H1 (cell line): ENCODE measurements around the gene SERPINA6. TPM values are rescaled to one million over a fixed set of nuclear protein-coding genes. Genes with fewer than 3 reads are reported as not detected.

ENCODE experiments used
- CBX8 ChIP-seq: fragments of 300-800, 300-1000 bp; sonication (generic); IDR thresholded peaks from 2 replicates; pipeline ENCODE4 v1.7.1; 2016; ENCODE audit warnings: low read depth, low read length, borderline replicate concordance
- CHD2 ChIP-seq: IDR thresholded peaks from 2 replicates; pipeline ENCODE4 v1.6.1; 2012; ENCODE audit warnings: low read length, improper control_type of control experiment
- CTBP2 ChIP-seq: IDR thresholded peaks from 2 replicates; pipeline ENCODE4 v1.7.0; 2011; ENCODE audit warnings: borderline replicate concordance, mild to moderate bottlenecking, moderate library complexity, mixed read lengths, low read length; ENCODE audit not compliant: insufficient read depth, insufficient read length
- JUND ChIP-seq: IDR thresholded peaks from 2 replicates; pipeline ENCODE4 v1.6.1; 2011; ENCODE audit warnings: mild to moderate bottlenecking, improper control_type of control experiment, low read length
- MAFK ChIP-seq: IDR thresholded peaks from 2 replicates; pipeline ENCODE4 v1.6.1; 2012; ENCODE audit warnings: low read depth, mild to moderate bottlenecking, improper control_type of control experiment, low read length
- SP2 ChIP-seq: IDR thresholded peaks from 2 replicates; pipeline ENCODE4 v1.6.1; 2012; ENCODE audit warnings: mild to moderate bottlenecking, low read length, inconsistent platforms
- SUZ12 ChIP-seq: fragments of 200-600 bp; sonication (generic); IDR thresholded peaks from 2 replicates; pipeline ENCODE4 v1.6.1; 2012; ENCODE audit warnings: mild to moderate bottlenecking, inconsistent platforms, low read length, moderate library complexity, mixed read lengths
- polyA plus RNA-seq, 7 experiments: library from polyadenylated mRNA; depleted of rRNA in 3 of 7; stranded (reverse) in 5 of 7; unstranded in 2 of 7; fragments of >200 nt in 5 of 7; fragments of 200-250 nt in 2 of 7; gene quantifications; 1 replicate in 5 of 7; 2 replicates in 1 of 7; 4 replicates in 1 of 7; pipeline versions ENCODE4 v1.2.1 to v1.2.3, GENCODE V29; 2011 to 2013; ENCODE audit warnings: missing spikeins in 2 of 7, mixed read lengths in 2 of 7
- total RNA-seq: library from RNA; stranded (reverse); fragmentation: NEBNext Ultra II Directional; extraction: Animal tissue kit (Norgen Biotek cat#: 25700); gene quantifications from 2 replicates; pipeline ENCODE4 v1.2.1, GENCODE V29; 2021
- TF ChIP-seq, protein P1 (sequence below): fragments of 300-600 bp; sonication (generic); IDR thresholded peaks from 2 replicates; pipeline ENCODE4 v1.7.1; 2012; ENCODE audit warnings: low read length, moderate library complexity, mild to moderate bottlenecking, inconsistent platforms; ENCODE audit not compliant: insufficient replicate concordance
- TF ChIP-seq, protein P2 (sequence below): IDR thresholded peaks from 2 replicates; pipeline ENCODE4 v1.6.1; 2011; ENCODE audit warnings: low read length, improper control_type of control experiment

The SERPINA6 gene
- total and polyA plus RNA-seq, 2 of the 8 experiments (the other 6 are each of a cell fraction or from before 2014, with no cell fraction given), result not detected

DNA sequence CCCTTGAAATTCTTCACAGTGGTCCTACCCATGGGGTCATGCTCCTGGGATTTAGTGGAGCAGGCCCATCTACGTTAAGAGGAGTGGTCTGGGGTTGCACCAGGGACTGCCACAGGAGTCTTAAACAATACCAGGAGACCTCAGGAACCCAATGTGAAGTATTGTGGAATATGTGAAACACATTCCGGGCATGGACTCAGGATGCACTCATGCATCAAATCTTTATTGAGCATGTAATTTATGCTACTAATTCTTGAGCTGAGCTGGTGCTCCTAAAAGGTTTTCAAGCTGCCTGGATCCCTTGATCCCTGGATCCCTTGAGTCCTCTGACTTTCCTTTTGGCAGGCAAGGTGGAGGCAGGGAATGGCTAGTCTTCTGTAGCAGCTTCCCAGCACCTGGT lies 38.9 kb downstream of the SERPINA6 start (continued):
- TF ChIP-seq, protein P1, sequence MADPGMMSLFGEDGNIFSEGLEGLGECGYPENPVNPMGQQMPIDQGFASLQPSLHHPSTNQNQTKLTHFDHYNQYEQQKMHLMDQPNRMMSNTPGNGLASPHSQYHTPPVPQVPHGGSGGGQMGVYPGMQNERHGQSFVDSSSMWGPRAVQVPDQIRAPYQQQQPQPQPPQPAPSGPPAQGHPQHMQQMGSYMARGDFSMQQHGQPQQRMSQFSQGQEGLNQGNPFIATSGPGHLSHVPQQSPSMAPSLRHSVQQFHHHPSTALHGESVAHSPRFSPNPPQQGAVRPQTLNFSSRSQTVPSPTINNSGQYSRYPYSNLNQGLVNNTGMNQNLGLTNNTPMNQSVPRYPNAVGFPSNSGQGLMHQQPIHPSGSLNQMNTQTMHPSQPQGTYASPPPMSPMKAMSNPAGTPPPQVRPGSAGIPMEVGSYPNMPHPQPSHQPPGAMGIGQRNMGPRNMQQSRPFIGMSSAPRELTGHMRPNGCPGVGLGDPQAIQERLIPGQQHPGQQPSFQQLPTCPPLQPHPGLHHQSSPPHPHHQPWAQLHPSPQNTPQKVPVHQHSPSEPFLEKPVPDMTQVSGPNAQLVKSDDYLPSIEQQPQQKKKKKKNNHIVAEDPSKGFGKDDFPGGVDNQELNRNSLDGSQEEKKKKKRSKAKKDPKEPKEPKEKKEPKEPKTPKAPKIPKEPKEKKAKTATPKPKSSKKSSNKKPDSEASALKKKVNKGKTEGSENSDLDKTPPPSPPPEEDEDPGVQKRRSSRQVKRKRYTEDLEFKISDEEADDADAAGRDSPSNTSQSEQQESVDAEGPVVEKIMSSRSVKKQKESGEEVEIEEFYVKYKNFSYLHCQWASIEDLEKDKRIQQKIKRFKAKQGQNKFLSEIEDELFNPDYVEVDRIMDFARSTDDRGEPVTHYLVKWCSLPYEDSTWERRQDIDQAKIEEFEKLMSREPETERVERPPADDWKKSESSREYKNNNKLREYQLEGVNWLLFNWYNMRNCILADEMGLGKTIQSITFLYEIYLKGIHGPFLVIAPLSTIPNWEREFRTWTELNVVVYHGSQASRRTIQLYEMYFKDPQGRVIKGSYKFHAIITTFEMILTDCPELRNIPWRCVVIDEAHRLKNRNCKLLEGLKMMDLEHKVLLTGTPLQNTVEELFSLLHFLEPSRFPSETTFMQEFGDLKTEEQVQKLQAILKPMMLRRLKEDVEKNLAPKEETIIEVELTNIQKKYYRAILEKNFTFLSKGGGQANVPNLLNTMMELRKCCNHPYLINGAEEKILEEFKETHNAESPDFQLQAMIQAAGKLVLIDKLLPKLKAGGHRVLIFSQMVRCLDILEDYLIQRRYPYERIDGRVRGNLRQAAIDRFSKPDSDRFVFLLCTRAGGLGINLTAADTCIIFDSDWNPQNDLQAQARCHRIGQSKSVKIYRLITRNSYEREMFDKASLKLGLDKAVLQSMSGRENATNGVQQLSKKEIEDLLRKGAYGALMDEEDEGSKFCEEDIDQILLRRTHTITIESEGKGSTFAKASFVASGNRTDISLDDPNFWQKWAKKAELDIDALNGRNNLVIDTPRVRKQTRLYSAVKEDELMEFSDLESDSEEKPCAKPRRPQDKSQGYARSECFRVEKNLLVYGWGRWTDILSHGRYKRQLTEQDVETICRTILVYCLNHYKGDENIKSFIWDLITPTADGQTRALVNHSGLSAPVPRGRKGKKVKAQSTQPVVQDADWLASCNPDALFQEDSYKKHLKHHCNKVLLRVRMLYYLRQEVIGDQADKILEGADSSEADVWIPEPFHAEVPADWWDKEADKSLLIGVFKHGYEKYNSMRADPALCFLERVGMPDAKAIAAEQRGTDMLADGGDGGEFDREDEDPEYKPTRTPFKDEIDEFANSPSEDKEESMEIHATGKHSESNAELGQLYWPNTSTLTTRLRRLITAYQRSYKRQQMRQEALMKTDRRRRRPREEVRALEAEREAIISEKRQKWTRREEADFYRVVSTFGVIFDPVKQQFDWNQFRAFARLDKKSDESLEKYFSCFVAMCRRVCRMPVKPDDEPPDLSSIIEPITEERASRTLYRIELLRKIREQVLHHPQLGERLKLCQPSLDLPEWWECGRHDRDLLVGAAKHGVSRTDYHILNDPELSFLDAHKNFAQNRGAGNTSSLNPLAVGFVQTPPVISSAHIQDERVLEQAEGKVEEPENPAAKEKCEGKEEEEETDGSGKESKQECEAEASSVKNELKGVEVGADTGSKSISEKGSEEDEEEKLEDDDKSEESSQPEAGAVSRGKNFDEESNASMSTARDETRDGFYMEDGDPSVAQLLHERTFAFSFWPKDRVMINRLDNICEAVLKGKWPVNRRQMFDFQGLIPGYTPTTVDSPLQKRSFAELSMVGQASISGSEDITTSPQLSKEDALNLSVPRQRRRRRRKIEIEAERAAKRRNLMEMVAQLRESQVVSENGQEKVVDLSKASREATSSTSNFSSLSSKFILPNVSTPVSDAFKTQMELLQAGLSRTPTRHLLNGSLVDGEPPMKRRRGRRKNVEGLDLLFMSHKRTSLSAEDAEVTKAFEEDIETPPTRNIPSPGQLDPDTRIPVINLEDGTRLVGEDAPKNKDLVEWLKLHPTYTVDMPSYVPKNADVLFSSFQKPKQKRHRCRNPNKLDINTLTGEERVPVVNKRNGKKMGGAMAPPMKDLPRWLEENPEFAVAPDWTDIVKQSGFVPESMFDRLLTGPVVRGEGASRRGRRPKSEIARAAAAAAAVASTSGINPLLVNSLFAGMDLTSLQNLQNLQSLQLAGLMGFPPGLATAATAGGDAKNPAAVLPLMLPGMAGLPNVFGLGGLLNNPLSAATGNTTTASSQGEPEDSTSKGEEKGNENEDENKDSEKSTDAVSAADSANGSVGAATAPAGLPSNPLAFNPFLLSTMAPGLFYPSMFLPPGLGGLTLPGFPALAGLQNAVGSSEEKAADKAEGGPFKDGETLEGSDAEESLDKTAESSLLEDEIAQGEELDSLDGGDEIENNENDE, result no peak
- no peak for TF ChIP-seq MAFK
- no peak for TF ChIP-seq SP2
- TF ChIP-seq, protein P2, sequence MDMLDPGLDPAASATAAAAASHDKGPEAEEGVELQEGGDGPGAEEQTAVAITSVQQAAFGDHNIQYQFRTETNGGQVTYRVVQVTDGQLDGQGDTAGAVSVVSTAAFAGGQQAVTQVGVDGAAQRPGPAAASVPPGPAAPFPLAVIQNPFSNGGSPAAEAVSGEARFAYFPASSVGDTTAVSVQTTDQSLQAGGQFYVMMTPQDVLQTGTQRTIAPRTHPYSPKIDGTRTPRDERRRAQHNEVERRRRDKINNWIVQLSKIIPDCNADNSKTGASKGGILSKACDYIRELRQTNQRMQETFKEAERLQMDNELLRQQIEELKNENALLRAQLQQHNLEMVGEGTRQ, result no peak
- TF ChIP-seq CBX8, result no peak
- no peak for TF ChIP-seq CHD2
- no peak for TF ChIP-seq CTBP2
- no peak for TF ChIP-seq SUZ12
- TF ChIP-seq JUND, result no peak
